Measurements from ENCODE around the gene DDIT3. TPM values are rescaled to one million over a fixed set of nuclear protein-coding genes. Genes with fewer than 3 reads are reported as not detected.

The DDIT3 gene
- total RNA-seq, 2 donors from 2014 or later = 20.0 to 31.7 TPM

GRCh38 chr12:57475271-57476161 is 44.8 kb downstream of the DDIT3 start:
- intact Hi-C loops (cut with DNase I) = no loop called here
- peak; percentile 48 for DNase-seq
- ATAC-seq = peak; percentile 40 to 42

DNA sequence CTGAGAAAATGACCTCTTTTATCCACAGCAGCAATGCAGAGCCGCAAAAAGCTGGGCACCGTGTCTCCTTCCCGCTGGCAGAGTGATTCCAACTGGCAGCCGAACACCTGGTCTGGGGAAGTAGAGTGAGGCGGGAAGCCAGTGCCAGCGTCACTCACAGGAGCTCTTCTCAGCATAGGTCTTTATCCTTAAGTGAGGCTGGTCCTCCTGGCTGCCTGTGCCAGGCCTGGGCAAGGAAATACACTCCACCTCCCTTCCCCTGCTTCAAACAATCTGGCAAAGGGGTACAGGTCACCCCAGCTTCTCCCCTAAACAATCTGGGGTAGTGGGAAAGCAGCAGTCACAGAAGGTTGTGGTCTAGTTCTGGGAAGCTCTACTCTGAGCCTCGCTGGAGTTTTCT is 45.5 kb downstream of the DDIT3 start:
- ATAC-seq (no peak), DNase-seq (no peak)
- intact Hi-C loops (cut with DNase I) = no loop called here

DNA sequence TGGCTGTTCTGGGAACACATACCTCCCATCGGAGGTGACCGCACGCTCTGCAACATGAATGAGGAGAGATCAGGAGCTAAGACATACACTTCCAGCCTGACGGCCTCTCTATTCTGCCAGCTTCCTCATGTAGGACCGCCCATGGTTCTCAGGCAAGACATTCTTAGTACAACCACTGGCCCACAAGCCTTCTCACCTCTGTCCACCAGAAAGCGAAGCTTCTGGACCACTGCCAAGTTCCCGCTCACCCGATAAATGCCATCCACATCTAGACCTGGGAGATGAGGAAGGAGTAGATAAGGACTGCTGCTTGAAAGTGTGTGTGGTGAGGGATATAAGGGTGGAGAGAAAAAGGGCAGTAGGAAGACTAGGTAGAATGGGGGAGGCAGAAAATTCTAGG is 45.9 kb downstream of the DDIT3 start:
- ATAC-seq (no peak), DNase-seq (no peak)
- intact Hi-C loops (cut with DNase I) = no loop called here

GRCh38 chr12:57473886-57474285 is 46.4 kb downstream of the DDIT3 start:
- intact Hi-C loops (cut with DNase I) = no loop called here
- DNase-seq (no peak), ATAC-seq (no peak)

DNA sequence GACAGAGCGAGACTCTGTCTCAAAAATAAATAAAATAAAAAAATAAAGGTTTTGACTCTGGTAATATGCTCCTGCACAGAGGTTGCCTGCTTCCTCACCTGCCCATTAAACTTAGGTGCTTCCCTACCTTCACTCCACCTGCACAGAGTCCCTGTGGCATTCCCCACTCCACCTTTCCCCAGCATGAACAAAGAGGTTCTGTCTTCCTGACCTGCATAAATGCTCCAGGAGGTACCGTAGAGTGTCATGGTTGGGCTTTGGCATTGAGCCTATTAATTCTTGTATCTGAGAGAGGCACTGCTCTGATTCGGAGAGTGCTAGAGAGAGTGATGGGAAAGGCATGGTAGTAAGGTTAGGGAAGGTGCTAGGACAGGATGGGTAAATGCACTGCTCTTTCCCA is 46.9 kb downstream of the DDIT3 start:
- DNase-seq (no peak), ATAC-seq (no peak)
- intact Hi-C loops (cut with DNase I) = no loop called here

GRCh38 chr12:57472391-57472790 is 47.9 kb downstream of the DDIT3 start:
- ATAC-seq (no peak), DNase-seq (no peak)
- intact Hi-C loops (cut with DNase I) = no loop called here

- no peak for ATAC-seq
- DNase-seq = no peak
- intact Hi-C loops (cut with DNase I) = no loop called here
Observed at GRCh38 chr12:57471661-57472060, 48.7 kb downstream of the DDIT3 start.

DNA sequence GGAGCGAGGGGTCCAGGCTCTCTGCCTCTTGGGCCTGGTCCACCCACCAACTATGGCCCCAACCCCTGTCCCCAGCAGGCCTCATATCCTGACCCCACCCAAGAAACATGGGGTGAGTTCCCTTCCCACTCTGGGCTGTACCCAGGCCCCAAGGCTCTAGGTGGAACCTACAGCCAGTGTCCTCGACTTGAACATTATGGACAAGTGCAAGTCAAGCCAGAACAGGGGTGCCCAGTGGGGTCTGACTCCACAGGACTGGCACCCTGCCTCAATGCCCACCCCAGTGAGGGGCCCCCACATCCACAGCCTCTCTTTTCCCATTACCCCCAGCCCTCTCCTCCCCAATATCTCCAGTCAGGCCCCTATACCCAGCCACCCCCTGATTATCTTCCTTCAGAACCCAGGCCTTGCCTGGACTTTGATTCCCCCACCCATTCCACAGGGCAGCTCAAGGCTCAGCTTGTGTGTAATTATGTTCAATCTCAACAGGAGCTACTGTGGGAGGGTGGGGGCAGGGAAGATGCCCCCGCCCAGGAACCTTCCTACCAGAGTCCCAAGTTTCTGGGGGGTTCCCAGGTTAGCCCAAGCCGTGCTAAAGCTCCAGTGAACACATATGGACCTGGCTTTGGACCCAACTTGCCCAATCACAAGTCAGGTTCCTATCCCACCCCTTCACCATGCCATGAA is 49.2 kb downstream of the DDIT3 start:
- intact Hi-C loops (cut with DNase I) = no loop called here
- ATAC-seq (no peak), DNase-seq (no peak)

GRCh38 chr12:57470286-57470969 is 49.9 kb downstream of the DDIT3 start:
- intact Hi-C loops (cut with DNase I) = no loop called here
- DNase-seq (no peak), ATAC-seq (no peak)

- no peak for ATAC-seq
- DNase-seq = no peak
- intact Hi-C loops (cut with DNase I) = no loop called here
Observed at GRCh38 chr12:57469296-57470164, 50.8 kb downstream of the DDIT3 start.

DNA sequence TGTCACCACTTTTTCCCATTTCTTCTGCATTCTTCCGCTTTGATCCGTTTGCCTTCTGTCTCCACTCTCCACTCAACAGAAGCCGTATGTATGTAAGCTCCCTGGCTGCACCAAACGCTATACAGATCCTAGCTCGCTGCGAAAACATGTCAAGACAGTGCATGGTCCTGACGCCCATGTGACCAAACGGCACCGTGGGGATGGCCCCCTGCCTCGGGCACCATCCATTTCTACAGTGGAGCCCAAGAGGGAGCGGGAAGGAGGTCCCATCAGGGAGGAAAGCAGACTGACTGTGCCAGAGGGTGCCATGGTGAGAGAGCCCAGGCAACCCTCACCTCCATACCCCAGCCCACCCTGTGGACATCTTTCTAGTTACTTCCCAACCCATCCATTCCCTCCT is 52.4 kb downstream of the DDIT3 start:
- no peak for ATAC-seq
- intact Hi-C loops (cut with DNase I) = no loop called here
- DNase-seq = no peak

- no peak for ATAC-seq
- DNase-seq = no peak
- intact Hi-C loops (cut with DNase I) = no loop called here
Observed at GRCh38 chr12:57467212-57467874, 53.0 kb downstream of the DDIT3 start.

Small RNA genes within 50 kb of the gene (microRNA-seq; reads per million reads assigned to microRNA genes)
- gene MIR616 = 0.81 to 1.1 reads per million in 2 donors
- gene MIR6758 = 0 reads per million in 2 donors

Other genes starting within 250 kb of the DDIT3 start
- 10 to 100 TPM; 47.6 to 66.5 TPM for gene R3HDM2, start 89.5 kb downstream of the DDIT3 start, total RNA-seq
- gene INHBC, start 85.7 kb downstream of the DDIT3 start, total RNA-seq = not detected
- gene INHBE, start 65.2 kb downstream of the DDIT3 start, total RNA-seq = not detected
- gene GLI1, start 60.7 kb downstream of the DDIT3 start, total RNA-seq = 1 to 10 TPM in 1 of 2 donors, under 1 TPM in 1; 0.97 to 1.2 TPM
- gene ARHGAP9, start 40.6 kb downstream of the DDIT3 start, total RNA-seq = 10 to 100 TPM in 1 of 2 donors, 1 to 10 TPM in 1; 8.0 to 15.2 TPM
- gene MARS1, start 32.4 kb downstream of the DDIT3 start, total RNA-seq = 100 to 1,000 TPM in 1 of 2 donors, 10 to 100 TPM in 1; 74.6 to 115 TPM
- gene MBD6, start 2.3 kb upstream of the DDIT3 start, total RNA-seq = 10 to 100 TPM; 35.7 to 41.5 TPM
- gene DCTN2, start 26.7 kb upstream of the DDIT3 start, total RNA-seq = 10 to 100 TPM; 80.5 to 96.7 TPM
- gene KIF5A, start 29.5 kb upstream of the DDIT3 start, total RNA-seq = under 1 TPM; 0.10 to 0.18 TPM
- gene PIP4K2C, start 70.7 kb upstream of the DDIT3 start, total RNA-seq = 10 to 100 TPM; 15.3 to 16.1 TPM
- 10 to 100 TPM; 24.5 to 25.3 TPM for gene DTX3, start 84.3 kb upstream of the DDIT3 start, total RNA-seq
- gene ARHGEF25, start 90.9 kb upstream of the DDIT3 start, total RNA-seq = 10 to 100 TPM; 13.7 to 17.3 TPM
- 1 to 10 TPM; 2.4 to 3.3 TPM for gene B4GALNT1, start 112.7 kb upstream of the DDIT3 start, total RNA-seq
- 100 to 1,000 TPM; 160 to 163 TPM for gene OS9, start 173.6 kb upstream of the DDIT3 start, total RNA-seq
- 1 to 10 TPM; 3.2 to 5.0 TPM for gene AGAP2, start 218.2 kb upstream of the DDIT3 start, total RNA-seq
- gene TSPAN31, start 224.5 kb upstream of the DDIT3 start, total RNA-seq = 10 to 100 TPM; 34.9 to 37.1 TPM
- 10 to 100 TPM; 45.2 to 62.0 TPM for gene CDK4, start 231.8 kb upstream of the DDIT3 start, total RNA-seq
- gene MARCHF9, start 234.6 kb upstream of the DDIT3 start, total RNA-seq = 10 to 100 TPM; 11.7 to 15.0 TPM
- gene CYP27B1, start 246.6 kb upstream of the DDIT3 start, total RNA-seq = 1 to 10 TPM in 1 of 2 donors, under 1 TPM in 1; 0.44 to 1.5 TPM

Measured in left cardiac atrium (tissue), 4 donors.